ENCODE data around the gene COX7A2.

The COX7A2 gene

DNA sequence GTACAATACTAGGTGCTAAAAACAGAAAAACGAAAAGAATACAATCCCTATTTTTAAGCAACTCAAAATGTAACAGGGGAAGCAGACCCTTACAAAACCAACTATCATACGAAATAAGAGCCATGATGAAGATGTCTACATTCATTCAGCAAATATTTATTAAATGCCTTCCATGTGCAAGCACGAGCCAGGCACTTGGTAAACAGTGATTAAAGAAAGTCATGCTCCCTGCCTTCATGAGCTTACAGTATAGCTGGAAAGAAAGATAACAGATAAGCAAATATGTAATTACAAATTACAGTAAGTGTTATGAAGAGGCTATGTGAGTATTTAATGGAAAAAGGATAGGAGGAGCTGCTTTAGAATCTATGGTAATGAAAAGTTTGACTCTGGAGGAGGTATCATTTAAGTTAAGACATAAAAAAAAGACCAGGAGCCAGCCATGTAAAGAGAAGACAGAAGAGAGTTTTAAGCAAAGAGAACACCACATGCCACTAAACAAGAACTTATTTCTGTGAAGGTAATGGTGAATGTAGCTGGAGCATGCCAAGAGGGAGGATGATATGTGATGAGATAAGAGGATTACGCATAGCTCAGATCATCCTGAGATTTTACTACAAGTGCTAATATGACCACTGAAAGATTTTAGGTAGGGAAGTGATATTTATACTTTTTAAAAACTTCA is 19.3 kb upstream of the COX7A2 start:
- H3K4me3 ChIP-seq (ENCODE audit: low read depth, low read length), result no peak overlapping the region
- TF ChIP-seq, protein P1, sequence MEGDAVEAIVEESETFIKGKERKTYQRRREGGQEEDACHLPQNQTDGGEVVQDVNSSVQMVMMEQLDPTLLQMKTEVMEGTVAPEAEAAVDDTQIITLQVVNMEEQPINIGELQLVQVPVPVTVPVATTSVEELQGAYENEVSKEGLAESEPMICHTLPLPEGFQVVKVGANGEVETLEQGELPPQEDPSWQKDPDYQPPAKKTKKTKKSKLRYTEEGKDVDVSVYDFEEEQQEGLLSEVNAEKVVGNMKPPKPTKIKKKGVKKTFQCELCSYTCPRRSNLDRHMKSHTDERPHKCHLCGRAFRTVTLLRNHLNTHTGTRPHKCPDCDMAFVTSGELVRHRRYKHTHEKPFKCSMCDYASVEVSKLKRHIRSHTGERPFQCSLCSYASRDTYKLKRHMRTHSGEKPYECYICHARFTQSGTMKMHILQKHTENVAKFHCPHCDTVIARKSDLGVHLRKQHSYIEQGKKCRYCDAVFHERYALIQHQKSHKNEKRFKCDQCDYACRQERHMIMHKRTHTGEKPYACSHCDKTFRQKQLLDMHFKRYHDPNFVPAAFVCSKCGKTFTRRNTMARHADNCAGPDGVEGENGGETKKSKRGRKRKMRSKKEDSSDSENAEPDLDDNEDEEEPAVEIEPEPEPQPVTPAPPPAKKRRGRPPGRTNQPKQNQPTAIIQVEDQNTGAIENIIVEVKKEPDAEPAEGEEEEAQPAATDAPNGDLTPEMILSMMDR (IDR thresholded peaks at IDR 0.05; ENCODE audit: control insufficient read depth, extremely low read depth, insufficient read depth), result no peak
- no peak for DNase-seq (ENCODE audit: low read depth)

DNA sequence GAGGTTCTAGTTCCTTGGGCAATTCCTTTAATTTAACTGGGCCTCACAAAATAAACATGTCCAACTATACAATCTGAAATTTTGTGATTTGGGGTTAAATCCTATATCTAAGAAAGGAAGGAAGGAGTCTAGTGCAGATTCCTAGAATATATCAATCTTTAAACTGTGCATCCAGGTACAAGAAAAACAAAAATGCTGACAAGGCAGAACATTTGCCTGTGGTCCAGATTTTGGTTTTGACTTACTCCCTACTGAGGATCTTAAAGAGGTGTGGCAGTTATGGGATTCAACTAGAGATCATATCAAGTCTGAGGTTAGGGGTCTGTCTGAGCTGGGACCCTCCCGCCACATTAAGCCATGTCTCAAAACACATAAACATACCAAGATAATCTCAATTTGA is 17.7 kb upstream of the COX7A2 start:
- no peak overlapping the region for H3K4me3 ChIP-seq (ENCODE audit: low read depth, low read length)
- TF ChIP-seq, protein P1 (IDR thresholded peaks at IDR 0.05; ENCODE audit: control insufficient read depth, extremely low read depth, insufficient read depth), result no peak
- no peak for DNase-seq (ENCODE audit: low read depth)

DNA sequence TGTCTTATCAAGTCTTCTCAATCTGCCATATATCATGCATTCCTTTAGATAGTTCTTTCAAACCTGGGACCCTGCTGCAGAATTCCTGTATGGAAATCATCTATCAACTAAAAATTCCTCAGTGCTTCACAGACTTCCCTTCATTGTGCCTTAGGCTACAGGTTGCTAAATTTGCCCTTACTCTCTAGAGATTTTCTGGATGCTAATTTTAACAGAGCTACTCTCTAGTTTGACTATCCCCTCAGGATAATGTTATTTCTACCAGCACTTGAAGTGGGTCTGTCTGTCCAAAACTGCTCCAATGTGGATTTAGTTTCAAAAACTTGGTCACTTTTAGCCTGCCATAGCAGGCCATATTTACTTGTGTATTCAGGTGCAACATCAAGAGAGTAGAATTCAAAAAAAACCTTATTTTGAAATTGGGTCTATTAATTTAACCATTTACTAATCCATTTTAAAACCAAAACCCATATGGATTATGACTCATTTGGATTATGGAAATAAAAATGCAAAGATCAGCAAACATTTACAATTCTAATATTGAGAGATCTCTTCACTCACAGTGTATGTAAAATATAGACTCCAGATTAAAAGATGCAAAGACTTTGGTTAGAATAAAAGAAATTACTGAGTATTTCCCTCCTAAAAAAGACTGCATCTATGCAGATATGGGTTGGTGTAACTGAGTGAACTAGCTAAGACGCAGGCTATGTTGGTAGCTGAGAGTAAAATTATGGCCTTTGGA is 13.9 kb upstream of the COX7A2 start:
- TF ChIP-seq, protein P1 (IDR thresholded peaks at IDR 0.05; ENCODE audit: control insufficient read depth, extremely low read depth, insufficient read depth), result no peak
- no peak overlapping the region for H3K4me3 ChIP-seq (ENCODE audit: low read depth, low read length)
- no peak for DNase-seq (ENCODE audit: low read depth)

DNA sequence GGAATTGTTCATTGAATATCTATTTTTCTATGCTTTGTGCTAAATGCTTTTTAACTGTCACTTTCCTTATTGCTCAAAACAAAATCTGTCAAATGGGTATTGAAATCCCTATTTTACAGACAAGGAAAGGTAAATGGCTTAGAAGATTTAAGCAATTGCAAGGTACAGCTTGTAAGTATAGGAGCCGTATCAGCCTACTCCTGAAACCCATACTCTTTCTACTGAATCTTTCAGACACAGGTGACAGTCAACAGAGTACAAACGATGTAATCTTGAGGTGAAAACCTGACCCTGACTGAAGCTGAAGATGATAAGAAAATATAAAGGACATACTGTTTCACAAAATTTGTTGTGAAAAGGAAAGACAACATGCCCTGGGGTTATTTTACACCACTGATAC is 7.0 kb upstream of the COX7A2 start:
- TF ChIP-seq, protein P1 (IDR thresholded peaks at IDR 0.05; ENCODE audit: control insufficient read depth, extremely low read depth, insufficient read depth), result no peak
- H3K4me3 ChIP-seq (ENCODE audit: low read depth, low read length), result no peak overlapping the region
- no peak for DNase-seq (ENCODE audit: low read depth)

DNA sequence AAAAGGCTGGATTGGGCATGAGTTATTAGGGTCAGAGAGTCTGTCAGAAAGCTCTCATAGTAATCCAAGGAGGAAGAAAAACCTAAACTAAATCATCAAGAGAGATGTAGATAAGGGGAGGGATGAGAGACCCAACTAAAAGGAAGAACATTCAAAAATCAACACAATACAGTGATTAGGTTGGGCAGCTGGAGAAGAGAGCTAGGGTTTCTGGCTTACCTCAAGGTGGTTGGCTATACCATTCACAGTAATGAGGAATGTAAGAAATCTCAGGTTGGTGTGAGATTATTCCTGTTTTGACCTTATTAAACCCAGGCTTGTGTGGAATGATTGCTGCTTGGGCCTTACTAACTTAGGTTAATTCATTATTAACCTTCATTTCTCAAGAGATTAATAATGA is 6.2 kb upstream of the COX7A2 start:
- DNase-seq (ENCODE audit: low read depth), result no peak
- no peak overlapping the region for H3K4me3 ChIP-seq (ENCODE audit: low read depth, low read length)
- TF ChIP-seq, protein P1 (IDR thresholded peaks at IDR 0.05; ENCODE audit: control insufficient read depth, extremely low read depth, insufficient read depth), result no peak

DNA sequence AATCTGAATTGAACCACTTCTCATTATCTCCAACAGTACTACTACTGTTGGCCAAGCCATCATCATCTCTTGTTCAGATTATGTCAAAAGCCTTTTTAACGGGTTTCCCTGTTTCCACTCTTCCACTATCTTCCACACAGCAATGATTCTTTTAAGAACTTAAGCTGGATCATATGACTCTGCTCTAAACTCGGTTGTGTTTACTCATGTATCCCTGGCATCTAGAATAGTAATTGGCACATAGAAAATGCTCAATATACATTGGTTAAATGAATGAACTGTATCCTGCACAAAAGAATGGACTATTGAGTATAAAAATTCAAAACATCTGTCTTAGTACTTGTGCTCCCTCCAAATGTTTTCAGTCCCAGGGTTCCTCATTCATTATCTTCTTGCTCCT is 2.8 kb upstream of the COX7A2 start:
- TF ChIP-seq, protein P1 (IDR thresholded peaks at IDR 0.05; ENCODE audit: control insufficient read depth, extremely low read depth, insufficient read depth), result no peak
- no peak for DNase-seq (ENCODE audit: low read depth)
- no peak overlapping the region for H3K4me3 ChIP-seq (ENCODE audit: low read depth, low read length)

Measured in LNCaP clone FGC (cell line).